Right hindlimb (tissue), 1 donor: ENCODE measurements around the gene SCYL1.

Source experiments
- DNase-seq: peaks from one replicate; pipeline ENCODE4 v3.0.0-alpha.2; 2018

The SCYL1 gene

DNA sequence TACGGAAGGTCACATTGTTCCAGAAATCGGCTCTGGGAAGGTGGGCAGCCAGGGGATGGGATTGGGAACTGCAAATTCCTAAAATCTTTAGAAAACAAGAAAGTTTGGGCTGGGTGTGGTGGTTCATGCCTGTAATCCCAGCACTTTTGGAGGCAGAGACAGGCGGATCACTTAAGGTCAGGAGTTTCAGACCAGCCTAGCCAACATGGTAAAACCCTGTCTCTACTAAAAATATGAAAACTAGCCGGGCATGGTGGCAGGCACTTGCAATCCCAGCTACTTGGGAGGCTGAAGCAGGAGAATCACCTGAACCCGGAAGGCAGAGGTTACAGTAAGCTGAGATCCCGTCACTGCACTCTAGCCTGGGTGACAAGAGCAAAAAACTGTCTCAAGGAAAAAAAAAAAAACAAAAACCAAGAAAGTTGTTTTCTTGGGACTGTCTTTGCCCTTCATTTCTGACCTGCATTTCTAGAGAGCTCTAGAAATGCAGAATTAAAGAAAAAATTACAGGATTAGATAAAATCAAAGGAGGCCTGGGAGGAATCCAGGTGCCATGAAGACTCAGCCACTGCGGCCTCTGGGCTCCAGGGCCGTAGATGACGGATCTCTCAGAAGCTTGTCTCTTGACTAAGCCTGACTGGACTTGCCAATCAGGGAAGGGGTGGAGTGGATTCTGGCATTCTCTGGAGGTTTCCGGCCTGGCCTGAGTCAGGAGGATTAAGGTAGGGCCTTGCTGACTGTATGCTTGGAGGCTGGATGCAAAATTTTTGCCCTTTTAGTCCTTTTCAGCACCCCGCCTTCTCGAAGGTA, 31.3 kb upstream of the SCYL1 start:
- DNase-seq, result peak; percentile 73

DNA sequence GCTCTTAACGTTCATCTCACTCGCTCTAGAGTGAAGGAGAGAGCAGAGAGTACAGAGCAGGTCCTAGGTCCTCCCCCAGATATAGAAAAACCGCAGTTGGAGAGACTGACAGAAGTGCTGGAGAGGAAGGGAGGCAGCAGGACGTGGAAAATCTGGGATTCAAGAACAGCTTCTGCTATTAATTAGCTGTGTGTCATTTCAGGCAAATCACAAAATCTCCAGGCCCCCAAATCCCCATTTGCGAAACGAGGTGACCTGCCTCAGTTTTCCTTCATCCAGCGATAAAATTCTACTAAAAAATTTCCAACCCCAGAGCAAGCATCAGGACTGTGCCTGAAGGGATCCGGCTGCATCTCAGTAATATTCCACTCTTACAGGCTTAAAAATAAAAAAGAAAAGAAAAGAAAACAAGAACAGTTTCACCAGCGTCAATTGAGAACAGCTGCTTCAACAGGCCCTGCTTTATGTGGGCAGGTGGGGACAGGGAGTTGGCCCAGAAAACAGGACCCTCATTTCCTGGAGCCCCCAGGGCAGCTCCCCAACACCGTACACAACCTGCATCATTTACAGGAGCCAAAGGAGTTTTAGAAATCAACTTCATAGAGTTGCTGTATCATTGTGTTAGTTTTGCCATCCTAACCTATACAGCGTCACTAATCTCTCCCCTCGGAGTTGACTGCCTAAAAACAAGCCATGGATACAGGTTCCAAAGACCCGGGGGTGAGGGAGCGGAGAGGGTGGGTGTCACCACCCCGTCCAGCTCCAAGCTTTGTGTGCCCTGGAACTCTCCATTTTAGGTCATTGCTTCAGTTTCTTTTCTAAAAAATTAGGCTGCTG, 28.4 kb upstream of the SCYL1 start:
- DNase-seq, result peak; percentile 56

DNA sequence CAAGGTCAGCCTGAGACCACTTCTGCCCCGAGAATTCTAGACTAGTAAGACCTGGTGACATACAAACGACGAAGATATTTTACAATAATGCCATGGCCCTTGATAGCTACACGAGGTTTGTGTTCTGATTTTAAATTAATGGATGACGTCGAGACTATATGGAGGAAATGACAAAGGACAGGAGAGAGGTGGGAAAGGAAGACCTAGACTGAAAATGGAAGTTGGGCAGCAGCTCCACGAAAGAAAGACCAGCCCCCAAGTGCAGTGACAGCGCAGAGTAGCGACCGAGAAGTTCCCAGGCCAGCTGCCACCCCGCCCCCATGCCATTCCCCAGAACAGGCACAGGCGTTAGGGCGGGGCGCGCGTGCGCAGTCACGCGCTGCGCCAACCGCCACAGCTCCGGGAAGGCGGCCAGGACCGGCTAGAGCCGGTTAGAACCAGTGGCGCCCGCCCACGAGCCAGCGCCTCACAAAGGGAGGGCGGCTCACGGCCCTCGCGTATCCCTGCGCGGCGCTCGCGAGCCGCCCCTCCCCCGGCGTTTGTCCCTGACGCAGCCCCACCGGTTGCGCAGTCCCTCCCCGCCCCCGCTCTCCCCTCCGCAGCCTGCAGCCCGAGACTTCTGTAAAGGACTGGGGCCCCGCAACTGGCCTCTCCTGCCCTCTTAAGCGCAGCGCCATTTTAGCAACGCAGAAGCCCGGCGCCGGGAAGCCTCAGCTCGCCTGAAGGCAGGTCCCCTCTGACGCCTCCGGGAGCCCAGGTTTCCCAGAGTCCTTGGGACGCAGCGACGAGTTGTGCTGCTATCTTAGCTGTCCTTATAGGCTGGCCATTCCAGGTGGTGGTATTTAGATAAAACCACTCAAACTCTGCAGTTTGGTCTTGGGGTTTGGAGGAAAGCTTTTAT, 27.5 kb upstream of the SCYL1 start:
- peak; percentile 99 for DNase-seq

DNA sequence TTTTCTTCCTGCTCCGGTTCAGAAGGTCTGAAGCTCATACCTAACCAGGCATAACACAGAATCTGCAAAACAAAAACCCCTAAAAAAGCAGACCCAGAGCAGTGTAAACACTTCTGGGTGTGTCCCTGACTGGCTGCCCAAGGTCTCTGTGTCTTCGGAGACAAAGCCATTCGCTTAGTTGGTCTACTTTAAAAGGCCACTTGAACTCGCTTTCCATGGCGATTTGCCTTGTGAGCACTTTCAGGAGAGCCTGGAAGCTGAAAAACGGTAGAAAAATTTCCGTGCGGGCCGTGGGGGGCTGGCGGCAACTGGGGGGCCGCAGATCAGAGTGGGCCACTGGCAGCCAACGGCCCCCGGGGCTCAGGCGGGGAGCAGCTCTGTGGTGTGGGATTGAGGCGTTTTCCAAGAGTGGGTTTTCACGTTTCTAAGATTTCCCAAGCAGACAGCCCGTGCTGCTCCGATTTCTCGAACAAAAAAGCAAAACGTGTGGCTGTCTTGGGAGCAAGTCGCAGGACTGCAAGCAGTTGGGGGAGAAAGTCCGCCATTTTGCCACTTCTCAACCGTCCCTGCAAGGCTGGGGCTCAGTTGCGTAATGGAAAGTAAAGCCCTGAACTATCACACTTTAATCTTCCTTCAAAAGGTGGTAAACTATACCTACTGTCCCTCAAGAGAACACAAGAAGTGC, 26.7 kb upstream of the SCYL1 start:
- DNase-seq, result peak; percentile 74

DNA sequence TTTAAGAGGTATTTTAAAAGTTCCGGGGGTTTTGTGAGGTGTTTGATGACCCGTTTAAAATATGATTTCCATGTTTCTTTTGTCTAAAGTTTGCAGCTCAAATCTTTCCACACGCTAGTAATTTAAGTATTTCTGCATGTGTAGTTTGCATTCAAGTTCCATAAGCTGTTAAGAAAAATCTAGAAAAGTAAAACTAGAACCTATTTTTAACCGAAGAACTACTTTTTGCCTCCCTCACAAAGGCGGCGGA, 26.2 kb upstream of the SCYL1 start:
- DNase-seq, result no peak

DNA sequence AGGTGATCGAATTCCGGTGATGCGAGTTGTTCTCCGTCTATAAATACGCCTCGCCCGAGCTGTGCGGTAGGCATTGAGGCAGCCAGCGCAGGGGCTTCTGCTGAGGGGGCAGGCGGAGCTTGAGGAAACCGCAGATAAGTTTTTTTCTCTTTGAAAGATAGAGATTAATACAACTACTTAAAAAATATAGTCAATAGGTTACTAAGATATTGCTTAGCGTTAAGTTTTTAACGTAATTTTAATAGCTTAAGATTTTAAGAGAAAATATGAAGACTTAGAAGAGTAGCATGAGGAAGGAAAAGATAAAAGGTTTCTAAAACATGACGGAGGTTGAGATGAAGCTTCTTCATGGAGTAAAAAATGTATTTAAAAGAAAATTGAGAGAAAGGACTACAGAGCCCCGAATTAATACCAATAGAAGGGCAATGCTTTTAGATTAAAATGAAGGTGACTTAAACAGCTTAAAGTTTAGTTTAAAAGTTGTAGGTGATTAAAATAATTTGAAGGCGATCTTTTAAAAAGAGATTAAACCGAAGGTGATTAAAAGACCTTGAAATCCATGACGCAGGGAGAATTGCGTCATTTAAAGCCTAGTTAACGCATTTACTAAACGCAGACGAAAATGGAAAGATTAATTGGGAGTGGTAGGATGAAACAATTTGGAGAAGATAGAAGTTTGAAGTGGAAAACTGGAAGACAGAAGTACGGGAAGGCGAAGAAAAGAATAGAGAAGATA, 25.7 kb upstream of the SCYL1 start, which contains the start of gene MALAT1:
Gene MALAT1 (plus strand): TSS at position 69 of the 736 bp plus-strand sequence.
- DNase-seq, result peak; percentile 96

DNA sequence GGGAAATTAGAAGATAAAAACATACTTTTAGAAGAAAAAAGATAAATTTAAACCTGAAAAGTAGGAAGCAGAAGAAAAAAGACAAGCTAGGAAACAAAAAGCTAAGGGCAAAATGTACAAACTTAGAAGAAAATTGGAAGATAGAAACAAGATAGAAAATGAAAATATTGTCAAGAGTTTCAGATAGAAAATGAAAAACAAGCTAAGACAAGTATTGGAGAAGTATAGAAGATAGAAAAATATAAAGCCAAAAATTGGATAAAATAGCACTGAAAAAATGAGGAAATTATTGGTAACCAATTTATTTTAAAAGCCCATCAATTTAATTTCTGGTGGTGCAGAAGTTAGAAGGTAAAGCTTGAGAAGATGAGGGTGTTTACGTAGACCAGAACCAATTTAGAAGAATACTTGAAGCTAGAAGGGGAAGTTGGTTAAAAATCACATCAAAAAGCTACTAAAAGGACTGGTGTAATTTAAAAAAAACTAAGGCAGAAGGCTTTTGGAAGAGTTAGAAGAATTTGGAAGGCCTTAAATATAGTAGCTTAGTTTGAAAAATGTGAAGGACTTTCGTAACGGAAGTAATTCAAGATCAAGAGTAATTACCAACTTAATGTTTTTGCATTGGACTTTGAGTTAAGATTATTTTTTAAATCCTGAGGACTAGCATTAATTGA, 25.0 kb upstream of the SCYL1 start:
- DNase-seq, result no peak

DNA sequence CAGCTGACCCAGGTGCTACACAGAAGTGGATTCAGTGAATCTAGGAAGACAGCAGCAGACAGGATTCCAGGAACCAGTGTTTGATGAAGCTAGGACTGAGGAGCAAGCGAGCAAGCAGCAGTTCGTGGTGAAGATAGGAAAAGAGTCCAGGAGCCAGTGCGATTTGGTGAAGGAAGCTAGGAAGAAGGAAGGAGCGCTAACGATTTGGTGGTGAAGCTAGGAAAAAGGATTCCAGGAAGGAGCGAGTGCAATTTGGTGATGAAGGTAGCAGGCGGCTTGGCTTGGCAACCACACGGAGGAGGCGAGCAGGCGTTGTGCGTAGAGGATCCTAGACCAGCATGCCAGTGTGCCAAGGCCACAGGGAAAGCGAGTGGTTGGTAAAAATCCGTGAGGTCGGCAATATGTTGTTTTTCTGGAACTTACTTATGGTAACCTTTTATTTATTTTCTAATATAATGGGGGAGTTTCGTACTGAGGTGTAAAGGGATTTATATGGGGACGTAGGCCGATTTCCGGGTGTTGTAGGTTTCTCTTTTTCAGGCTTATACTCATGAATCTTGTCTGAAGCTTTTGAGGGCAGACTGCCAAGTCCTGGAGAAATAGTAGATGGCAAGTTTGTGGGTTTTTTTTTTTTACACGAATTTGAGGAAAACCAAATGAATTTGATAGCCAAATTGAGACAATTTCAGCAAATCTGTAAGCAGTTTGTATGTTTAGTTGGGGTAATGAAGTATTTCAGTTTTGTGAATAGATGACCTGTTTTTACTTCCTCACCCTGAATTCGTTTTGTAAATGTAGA, 24.3 kb upstream of the SCYL1 start:
- DNase-seq, result peak; percentile 62

DNA sequence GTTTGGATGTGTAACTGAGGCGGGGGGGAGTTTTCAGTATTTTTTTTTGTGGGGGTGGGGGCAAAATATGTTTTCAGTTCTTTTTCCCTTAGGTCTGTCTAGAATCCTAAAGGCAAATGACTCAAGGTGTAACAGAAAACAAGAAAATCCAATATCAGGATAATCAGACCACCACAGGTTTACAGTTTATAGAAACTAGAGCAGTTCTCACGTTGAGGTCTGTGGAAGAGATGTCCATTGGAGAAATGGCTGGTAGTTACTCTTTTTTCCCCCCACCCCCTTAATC, 23.8 kb upstream of the SCYL1 start:
- DNase-seq, result no peak

DNA sequence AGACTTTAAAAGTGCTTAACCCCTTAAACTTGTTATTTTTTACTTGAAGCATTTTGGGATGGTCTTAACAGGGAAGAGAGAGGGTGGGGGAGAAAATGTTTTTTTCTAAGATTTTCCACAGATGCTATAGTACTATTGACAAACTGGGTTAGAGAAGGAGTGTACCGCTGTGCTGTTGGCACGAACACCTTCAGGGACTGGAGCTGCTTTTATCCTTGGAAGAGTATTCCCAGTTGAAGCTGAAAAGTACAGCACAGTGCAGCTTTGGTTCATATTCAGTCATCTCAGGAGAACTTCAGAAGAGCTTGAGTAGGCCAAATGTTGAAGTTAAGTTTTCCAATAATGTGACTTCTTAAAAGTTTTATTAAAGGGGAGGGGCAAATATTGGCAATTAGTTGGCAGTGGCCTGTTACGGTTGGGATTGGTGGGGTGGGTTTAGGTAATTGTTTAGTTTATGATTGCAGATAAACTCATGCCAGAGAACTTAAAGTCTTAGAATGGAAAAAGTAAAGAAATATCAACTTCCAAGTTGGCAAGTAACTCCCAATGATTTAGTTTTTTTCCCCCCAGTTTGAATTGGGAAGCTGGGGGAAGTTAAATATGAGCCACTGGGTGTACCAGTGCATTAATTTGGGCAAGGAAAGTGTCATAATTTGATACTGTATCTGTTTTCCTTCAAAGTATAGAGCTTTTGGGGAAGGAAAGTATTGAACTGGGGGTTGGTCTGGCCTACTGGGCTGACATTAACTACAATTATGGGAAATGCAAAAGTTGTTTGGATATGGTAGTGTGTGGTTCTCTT, 23.2 kb upstream of the SCYL1 start:
- no peak for DNase-seq

DNA sequence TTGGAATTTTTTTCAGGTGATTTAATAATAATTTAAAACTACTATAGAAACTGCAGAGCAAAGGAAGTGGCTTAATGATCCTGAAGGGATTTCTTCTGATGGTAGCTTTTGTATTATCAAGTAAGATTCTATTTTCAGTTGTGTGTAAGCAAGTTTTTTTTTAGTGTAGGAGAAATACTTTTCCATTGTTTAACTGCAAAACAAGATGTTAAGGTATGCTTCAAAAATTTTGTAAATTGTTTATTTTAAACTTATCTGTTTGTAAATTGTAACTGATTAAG, 22.7 kb upstream of the SCYL1 start:
- no peak for DNase-seq

DNA sequence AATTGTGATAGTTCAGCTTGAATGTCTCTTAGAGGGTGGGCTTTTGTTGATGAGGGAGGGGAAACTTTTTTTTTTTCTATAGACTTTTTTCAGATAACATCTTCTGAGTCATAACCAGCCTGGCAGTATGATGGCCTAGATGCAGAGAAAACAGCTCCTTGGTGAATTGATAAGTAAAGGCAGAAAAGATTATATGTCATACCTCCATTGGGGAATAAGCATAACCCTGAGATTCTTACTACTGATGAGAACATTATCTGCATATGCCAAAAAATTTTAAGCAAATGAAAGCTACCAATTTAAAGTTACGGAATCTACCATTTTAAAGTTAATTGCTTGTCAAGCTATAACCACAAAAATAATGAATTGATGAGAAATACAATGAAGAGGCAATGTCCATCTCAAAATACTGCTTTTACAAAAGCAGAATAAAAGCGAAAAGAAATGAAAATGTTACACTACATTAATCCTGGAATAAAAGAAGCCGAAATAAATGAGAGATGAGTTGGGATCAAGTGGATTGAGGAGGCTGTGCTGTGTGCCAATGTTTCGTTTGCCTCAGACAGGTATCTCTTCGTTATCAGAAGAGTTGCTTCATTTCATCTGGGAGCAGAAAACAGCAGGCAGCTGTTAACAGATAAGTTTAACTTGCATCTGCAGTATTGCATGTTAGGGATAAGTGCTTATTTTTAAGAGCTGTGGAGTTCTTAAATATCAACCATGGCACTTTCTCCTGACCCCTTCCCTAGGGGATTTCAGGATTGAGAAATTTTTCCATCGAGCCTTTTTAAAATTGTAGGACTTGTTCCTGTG, 22.1 kb upstream of the SCYL1 start:
- DNase-seq, result no peak

DNA sequence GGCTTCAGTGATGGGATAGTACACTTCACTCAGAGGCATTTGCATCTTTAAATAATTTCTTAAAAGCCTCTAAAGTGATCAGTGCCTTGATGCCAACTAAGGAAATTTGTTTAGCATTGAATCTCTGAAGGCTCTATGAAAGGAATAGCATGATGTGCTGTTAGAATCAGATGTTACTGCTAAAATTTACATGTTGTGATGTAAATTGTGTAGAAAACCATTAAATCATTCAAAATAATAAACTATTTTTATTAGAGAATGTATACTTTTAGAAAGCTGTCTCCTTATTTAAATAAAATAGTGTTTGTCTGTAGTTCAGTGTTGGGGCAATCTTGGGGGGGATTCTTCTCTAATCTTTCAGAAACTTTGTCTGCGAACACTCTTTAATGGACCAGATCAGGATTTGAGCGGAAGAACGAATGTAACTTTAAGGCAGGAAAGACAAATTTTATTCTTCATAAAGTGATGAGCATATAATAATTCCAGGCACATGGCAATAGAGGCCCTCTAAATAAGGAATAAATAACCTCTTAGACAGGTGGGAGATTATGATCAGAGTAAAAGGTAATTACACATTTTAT, 21.4 kb upstream of the SCYL1 start:
- DNase-seq, result no peak

DNA sequence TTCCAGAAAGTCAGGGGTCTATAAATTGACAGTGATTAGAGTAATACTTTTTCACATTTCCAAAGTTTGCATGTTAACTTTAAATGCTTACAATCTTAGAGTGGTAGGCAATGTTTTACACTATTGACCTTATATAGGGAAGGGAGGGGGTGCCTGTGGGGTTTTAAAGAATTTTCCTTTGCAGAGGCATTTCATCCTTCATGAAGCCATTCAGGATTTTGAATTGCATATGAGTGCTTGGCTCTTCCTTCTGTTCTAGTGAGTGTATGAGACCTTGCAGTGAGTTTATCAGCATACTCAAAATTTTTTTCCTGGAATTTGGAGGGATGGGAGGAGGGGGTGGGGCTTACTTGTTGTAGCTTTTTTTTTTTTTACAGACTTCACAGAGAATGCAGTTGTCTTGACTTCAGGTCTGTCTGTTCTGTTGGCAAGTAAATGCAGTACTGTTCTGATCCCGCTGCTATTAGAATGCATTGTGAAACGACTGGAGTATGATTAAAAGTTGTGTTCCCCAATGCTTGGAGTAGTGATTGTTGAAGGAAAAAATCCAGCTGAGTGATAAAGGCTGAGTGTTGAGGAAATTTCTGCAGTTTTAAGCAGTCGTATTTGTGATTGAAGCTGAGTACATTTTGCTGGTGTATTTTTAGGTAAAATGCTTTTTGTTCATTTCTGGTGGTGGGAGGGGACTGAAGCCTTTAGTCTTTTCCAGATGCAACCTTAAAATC, 20.8 kb upstream of the SCYL1 start:
- DNase-seq, result no peak

DNA sequence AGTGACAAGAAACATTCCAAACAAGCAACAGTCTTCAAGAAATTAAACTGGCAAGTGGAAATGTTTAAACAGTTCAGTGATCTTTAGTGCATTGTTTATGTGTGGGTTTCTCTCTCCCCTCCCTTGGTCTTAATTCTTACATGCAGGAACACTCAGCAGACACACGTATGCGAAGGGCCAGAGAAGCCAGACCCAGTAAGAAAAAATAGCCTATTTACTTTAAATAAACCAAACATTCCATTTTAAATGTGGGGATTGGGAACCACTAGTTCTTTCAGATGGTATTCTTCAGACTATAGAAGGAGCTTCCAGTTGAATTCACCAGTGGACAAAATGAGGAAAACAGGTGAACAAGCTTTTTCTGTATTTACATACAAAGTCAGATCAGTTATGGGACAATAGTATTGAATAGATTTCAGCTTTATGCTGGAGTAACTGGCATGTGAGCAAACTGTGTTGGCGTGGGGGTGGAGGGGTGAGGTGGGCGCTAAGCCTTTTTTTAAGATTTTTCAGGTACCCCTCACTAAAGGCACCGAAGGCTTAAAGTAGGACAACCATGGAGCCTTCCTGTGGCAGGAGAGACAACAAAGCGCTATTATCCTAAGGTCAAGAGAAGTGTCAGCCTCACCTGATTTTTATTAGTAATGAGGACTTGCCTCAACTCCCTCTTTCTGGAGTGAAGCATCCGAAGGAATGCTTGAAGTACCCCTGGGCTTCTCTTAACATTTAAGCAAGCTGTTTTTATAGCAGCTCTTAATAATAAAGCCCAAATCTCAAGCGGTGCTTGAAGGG, 20.0 kb upstream of the SCYL1 start:
- DNase-seq, result no peak

DNA sequence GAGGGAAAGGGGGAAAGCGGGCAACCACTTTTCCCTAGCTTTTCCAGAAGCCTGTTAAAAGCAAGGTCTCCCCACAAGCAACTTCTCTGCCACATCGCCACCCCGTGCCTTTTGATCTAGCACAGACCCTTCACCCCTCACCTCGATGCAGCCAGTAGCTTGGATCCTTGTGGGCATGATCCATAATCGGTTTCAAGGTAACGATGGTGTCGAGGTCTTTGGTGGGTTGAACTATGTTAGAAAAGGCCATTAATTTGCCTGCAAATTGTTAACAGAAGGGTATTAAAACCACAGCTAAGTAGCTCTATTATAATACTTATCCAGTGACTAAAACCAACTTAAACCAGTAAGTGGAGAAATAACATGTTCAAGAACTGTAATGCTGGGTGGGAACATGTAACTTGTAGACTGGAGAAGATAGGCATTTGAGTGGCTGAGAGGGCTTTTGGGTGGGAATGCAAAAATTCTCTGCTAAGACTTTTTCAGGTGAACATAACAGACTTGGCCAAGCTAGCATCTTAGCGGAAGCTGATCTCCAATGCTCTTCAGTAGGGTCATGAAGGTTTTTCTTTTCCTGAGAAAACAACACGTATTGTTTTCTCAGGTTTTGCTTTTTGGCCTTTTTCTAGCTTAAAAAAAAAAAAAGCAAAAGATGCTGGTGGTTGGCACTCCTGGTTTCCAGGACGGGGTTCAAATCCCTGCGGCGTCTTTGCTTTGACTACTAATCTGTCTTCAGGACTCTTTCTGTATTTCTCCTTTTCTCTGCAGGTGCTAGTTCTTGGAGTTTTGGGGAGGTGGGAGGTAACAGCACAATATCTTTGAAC, 19.2 kb upstream of the SCYL1 start:
- peak; percentile 45 for DNase-seq
